ENCODE results near the gene RAPGEF6.
"Not testable (repeated sequence)": the region's sequence is repeated elsewhere in the genome, so short reads cannot be mapped to it uniquely, and the experiment has no call there.

DNA sequence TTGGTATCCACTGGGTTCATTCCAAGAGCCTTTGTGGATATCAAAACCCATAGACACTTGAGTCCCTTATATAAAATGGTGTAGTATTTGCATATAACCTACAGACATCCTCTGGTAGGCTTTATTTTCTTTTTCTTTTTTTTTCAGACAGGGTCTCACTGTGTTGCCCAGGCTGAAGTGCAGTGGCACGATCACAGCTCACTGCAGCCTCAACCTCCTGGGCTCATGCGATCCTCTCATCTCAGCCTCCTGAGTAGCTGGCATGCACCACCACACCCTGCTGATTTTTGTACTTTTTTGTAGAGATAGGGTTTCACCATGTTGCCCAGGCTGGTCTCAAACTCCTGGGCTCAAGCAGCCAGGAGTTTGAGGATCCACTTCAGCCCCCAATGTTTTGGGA, 13.9 kb downstream of the RAPGEF6 start:
- not testable (repeated sequence) for TF ChIP-seq POLR2AphosphoS5, POLR2A (IDR thresholded peaks at IDR 0.05)
- TF ChIP-seq, protein P1, sequence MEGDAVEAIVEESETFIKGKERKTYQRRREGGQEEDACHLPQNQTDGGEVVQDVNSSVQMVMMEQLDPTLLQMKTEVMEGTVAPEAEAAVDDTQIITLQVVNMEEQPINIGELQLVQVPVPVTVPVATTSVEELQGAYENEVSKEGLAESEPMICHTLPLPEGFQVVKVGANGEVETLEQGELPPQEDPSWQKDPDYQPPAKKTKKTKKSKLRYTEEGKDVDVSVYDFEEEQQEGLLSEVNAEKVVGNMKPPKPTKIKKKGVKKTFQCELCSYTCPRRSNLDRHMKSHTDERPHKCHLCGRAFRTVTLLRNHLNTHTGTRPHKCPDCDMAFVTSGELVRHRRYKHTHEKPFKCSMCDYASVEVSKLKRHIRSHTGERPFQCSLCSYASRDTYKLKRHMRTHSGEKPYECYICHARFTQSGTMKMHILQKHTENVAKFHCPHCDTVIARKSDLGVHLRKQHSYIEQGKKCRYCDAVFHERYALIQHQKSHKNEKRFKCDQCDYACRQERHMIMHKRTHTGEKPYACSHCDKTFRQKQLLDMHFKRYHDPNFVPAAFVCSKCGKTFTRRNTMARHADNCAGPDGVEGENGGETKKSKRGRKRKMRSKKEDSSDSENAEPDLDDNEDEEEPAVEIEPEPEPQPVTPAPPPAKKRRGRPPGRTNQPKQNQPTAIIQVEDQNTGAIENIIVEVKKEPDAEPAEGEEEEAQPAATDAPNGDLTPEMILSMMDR (IDR thresholded peaks at IDR 0.05) = not testable (repeated sequence)
